Measurements from ENCODE around the gene CARHSP1.

The CARHSP1 gene

DNA sequence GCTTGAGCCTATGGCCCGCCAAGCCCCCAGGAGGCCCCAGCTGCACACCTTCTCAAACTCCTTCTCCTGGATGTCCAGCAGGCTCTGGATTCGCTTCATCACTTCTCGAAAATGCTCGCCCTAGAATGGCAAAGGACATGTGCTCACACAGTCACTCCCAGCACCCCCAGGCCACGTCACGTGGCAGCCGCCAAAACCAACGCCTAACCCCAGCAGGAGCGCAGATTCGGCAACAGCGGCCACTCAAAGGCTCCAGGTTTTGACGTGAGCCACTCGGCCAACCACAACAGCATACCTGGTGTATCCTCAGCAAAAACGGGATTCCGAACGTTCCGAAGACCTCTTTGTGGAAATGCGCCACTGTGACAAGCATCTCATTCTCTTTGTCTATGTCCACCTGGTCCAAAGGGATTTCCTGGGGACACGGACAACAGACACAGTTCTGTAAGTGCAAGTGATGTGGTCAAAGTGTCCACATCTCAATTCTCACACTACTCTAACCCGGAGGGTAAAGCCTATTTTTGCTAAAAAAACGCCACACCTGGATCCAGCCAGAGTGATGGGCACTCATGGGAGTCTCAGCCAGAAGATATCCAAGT lies 26.0 kb upstream of the CARHSP1 start:
- ATAC-seq: no peak

DNA sequence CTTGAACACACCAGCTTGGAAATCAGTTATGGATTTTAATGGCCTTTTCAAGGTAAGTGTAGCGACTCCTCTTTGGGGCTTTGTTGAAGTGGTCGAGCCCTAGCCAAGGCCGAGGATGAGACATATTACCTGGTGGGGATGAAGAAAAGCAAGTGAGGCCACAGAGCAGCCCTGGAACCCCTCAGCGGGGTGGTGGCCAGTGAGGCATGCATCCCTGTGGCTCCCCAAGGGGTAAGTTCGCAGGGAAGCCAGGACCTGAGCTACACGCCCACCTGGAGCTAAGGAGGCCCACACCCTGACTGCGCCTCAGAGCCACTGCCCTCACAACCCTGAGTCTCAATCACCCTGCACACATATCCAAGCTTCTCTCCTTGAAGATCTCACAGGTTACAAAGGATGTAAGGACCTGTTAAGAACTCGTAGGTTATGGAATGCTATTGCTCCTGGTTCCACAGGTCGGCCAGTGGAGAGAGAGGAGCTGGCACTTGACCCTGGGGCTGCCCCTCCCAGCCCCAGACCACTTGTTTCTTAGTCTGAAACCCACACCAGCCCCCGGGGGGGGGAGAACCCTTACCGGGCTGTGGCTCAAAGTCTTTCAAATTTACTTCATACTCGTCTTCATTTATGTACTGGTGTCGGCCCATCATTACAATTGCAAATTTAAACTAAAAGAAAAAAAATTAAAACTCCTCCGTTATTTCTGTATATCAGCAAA lies 25.3 kb upstream of the CARHSP1 start:
- no peak for ATAC-seq
- TF ChIP-seq ZFP3 (CRISPR knock-in tag; IDR thresholded peaks at IDR 0.05) (no peak), CSDC2 (CRISPR knock-in tag; IDR thresholded peaks at IDR 0.05) (no peak), OSR1 (CRISPR knock-in tag; IDR thresholded peaks at IDR 0.05) (no peak), TOX (CRISPR knock-in tag; IDR thresholded peaks at IDR 0.05; ENCODE audit: borderline replicate concordance) (no peak), TCF4 (CRISPR knock-in tag; IDR thresholded peaks at IDR 0.05; ENCODE audit: borderline replicate concordance) (no peak), ZNF8 (CRISPR knock-in tag; IDR thresholded peaks at IDR 0.05) (no peak), ZC3H10 (CRISPR knock-in tag; IDR thresholded peaks at IDR 0.05) (no peak), PPARA (CRISPR knock-in tag; IDR thresholded peaks at IDR 0.05; ENCODE audit: borderline replicate concordance) (no peak), ISL1 (CRISPR knock-in tag; IDR thresholded peaks at IDR 0.05) (no peak), RARB (CRISPR knock-in tag; IDR thresholded peaks at IDR 0.05) (no peak), ESRRG (CRISPR knock-in tag; IDR thresholded peaks at IDR 0.05) (no peak)
- TF ChIP-seq, protein P1, sequence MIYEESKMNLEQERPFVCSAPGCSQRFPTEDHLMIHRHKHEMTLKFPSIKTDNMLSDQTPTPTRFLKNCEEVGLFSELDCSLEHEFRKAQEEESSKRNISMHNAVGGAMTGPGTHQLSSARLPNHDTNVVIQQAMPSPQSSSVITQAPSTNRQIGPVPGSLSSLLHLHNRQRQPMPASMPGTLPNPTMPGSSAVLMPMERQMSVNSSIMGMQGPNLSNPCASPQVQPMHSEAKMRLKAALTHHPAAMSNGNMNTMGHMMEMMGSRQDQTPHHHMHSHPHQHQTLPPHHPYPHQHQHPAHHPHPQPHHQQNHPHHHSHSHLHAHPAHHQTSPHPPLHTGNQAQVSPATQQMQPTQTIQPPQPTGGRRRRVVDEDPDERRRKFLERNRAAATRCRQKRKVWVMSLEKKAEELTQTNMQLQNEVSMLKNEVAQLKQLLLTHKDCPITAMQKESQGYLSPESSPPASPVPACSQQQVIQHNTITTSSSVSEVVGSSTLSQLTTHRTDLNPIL (CRISPR knock-in tag; IDR thresholded peaks at IDR 0.05; ENCODE audit: low read depth): no peak
- TF ChIP-seq, protein P2, sequence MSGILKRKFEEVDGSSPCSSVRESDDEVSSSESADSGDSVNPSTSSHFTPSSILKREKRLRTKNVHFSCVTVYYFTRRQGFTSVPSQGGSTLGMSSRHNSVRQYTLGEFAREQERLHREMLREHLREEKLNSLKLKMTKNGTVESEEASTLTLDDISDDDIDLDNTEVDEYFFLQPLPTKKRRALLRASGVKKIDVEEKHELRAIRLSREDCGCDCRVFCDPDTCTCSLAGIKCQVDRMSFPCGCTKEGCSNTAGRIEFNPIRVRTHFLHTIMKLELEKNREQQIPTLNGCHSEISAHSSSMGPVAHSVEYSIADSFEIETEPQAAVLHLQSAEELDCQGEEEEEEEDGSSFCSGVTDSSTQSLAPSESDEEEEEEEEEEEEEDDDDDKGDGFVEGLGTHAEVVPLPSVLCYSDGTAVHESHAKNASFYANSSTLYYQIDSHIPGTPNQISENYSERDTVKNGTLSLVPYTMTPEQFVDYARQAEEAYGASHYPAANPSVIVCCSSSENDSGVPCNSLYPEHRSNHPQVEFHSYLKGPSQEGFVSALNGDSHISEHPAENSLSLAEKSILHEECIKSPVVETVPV (CRISPR knock-in tag; IDR thresholded peaks at IDR 0.05): no peak
- TF ChIP-seq, protein P3, sequence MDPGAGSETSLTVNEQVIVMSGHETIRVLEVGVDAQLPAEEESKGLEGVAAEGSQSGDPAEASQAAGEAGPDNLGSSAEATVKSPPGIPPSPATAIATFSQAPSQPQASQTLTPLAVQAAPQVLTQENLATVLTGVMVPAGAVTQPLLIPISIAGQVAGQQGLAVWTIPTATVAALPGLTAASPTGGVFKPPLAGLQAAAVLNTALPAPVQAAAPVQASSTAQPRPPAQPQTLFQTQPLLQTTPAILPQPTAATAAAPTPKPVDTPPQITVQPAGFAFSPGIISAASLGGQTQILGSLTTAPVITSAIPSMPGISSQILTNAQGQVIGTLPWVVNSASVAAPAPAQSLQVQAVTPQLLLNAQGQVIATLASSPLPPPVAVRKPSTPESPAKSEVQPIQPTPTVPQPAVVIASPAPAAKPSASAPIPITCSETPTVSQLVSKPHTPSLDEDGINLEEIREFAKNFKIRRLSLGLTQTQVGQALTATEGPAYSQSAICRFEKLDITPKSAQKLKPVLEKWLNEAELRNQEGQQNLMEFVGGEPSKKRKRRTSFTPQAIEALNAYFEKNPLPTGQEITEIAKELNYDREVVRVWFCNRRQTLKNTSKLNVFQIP (CRISPR knock-in tag; IDR thresholded peaks at IDR 0.05; ENCODE audit: borderline replicate concordance, low read depth): no peak

More for the DNA sequence above, 26.0 kb upstream of the CARHSP1 start:
- TF ChIP-seq TCF4 (CRISPR knock-in tag; IDR thresholded peaks at IDR 0.05; ENCODE audit: borderline replicate concordance): no peak
- TF ChIP-seq, protein P4, sequence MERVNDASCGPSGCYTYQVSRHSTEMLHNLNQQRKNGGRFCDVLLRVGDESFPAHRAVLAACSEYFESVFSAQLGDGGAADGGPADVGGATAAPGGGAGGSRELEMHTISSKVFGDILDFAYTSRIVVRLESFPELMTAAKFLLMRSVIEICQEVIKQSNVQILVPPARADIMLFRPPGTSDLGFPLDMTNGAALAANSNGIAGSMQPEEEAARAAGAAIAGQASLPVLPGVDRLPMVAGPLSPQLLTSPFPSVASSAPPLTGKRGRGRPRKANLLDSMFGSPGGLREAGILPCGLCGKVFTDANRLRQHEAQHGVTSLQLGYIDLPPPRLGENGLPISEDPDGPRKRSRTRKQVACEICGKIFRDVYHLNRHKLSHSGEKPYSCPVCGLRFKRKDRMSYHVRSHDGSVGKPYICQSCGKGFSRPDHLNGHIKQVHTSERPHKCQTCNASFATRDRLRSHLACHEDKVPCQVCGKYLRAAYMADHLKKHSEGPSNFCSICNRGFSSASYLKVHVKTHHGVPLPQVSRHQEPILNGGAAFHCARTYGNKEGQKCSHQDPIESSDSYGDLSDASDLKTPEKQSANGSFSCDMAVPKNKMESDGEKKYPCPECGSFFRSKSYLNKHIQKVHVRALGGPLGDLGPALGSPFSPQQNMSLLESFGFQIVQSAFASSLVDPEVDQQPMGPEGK (CRISPR knock-in tag; IDR thresholded peaks at IDR 0.05; ENCODE audit: borderline replicate concordance): no peak
- TF ChIP-seq, protein P1 (CRISPR knock-in tag; IDR thresholded peaks at IDR 0.05; ENCODE audit: low read depth): no peak
- no peak for TF ChIP-seq SNAI2 (CRISPR knock-in tag; IDR thresholded peaks at IDR 0.05)
- TF ChIP-seq ARNTL (CRISPR knock-in tag; IDR thresholded peaks at IDR 0.05; ENCODE audit: borderline replicate concordance, low read depth): no peak
- no peak for TF ChIP-seq BACH2 (CRISPR knock-in tag; IDR thresholded peaks at IDR 0.05; ENCODE audit: borderline replicate concordance)

DNA sequence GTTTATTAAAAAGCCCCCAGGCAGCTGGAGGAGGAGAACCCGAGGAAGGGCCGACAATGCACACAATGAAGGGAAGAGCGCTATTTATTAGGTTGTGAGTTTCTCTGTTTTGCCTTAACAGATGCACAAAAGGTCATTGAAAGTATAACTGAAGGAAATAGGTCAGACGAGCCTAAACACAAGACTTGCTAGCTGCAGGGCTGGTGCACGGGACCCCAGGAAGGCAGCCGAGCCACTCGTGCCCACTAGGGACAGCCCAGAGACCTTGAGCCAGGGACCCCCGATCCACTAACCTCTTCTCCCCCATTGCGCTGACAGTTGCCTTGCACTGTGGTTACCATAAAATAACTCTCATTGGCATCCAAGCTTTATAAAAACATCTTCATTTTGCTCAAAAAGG lies 24.6 kb upstream of the CARHSP1 start:
- ATAC-seq: no peak
- TF ChIP-seq ARNTL (CRISPR knock-in tag; IDR thresholded peaks at IDR 0.05; ENCODE audit: borderline replicate concordance, low read depth): no peak
- TF ChIP-seq TCF4 (CRISPR knock-in tag; IDR thresholded peaks at IDR 0.05; ENCODE audit: borderline replicate concordance): no peak

DNA sequence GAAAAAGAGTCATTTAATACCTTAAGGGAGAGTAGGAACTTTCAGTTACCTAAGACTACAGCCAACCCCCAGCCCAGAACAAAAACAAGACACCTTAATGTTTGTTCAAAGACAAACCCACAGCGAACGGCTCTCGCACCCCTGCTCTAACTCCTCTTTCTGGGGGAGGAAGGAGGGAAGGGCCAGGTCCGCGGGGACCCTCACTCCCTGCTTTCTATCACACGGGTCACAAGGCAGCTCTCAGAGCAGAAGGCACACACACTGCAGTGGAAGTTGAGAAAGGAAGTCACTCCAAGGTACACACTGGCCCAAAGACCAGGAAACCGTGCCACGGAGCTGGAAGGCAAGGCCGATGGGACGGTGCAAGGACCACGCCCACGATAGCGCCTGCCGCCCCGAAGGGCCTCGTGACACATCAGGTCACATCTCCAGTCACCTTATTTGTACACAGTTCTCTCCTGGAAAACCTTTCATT lies 23.3 kb upstream of the CARHSP1 start:
- no peak for ATAC-seq
- TF ChIP-seq, protein P2 (CRISPR knock-in tag; IDR thresholded peaks at IDR 0.05): no peak
- TF ChIP-seq ZC3H10 (CRISPR knock-in tag; IDR thresholded peaks at IDR 0.05) (no peak), RARB (CRISPR knock-in tag; IDR thresholded peaks at IDR 0.05) (no peak), ISL1 (CRISPR knock-in tag; IDR thresholded peaks at IDR 0.05) (no peak), TOX (CRISPR knock-in tag; IDR thresholded peaks at IDR 0.05; ENCODE audit: borderline replicate concordance) (no peak), ZFP3 (CRISPR knock-in tag; IDR thresholded peaks at IDR 0.05) (no peak), OSR1 (CRISPR knock-in tag; IDR thresholded peaks at IDR 0.05) (no peak)
- TF ChIP-seq, protein P4 (CRISPR knock-in tag; IDR thresholded peaks at IDR 0.05; ENCODE audit: borderline replicate concordance): no peak
- TF ChIP-seq, protein P3 (CRISPR knock-in tag; IDR thresholded peaks at IDR 0.05; ENCODE audit: borderline replicate concordance, low read depth): no peak

Measured in SK-N-SH treated with all-trans-retinoic acid at 6 μM for 48 hours (cell line).